IMR-90 (cell line): ENCODE measurements around the gene TCF12. TPM values are rescaled to one million over a fixed set of nuclear protein-coding genes. Genes with fewer than 3 reads are reported as not detected.

Source experiments
- ATAC-seq: fragments of 200-7000 bp; cut with Tn5 transposase; 2 replicates; pipeline ENCODE4 v1.9.1; 2020; ENCODE audit warnings: low read depth, mild to moderate bottlenecking, moderate library complexity
- BruUV-seq: library from RNA; stranded (reverse); fragments of 400-500 nt; replicated peaks from 2 replicates; lab custom pipeline; 2021; lab: Mats Ljungman, UMichigan
- CTCF ChIA-PET: fragments of 300-600 bp; formaldehyde crosslinking; extraction: SDS; loops from one replicate; lab custom pipeline; 2021; ENCODE audit warnings: antibody characterized with exemption; lab: Yijun Ruan, JAX
- POLR2A ChIA-PET: fragments of 300-600 bp; sonication (Branson Sonifier 250); formaldehyde crosslinking; loops from one replicate; lab custom pipeline; 2022; ENCODE audit warnings: antibody characterized with exemption; ENCODE audit not compliant: unreplicated experiment; lab: Charles Lee
- DNase-seq: peaks from one replicate; pipeline ENCODE4 v3.0.0; 2013
- H2AFZ ChIP-seq: replicated peaks from 2 replicates; pipeline ENCODE3; 2013; ENCODE audit warnings: low read length, mild to moderate bottlenecking; ENCODE audit not compliant: poor library complexity
- H2AK5ac ChIP-seq: 2 replicates; pipeline ENCODE4 v1.6.1; 2013; ENCODE audit warnings: low read depth, low read length, inconsistent platforms
- H2AK9ac ChIP-seq: replicated peaks from 2 replicates; pipeline ENCODE3; 2013; ENCODE audit warnings: mild to moderate bottlenecking, low read depth, low read length, moderate library complexity; ENCODE audit not compliant: poor library complexity
- H2BK120ac ChIP-seq: 2 replicates; pipeline ENCODE4 v1.6.1; 2013; ENCODE audit warnings: low read depth, low read length, inconsistent platforms
- H2BK15ac ChIP-seq: 3 replicates; pipeline ENCODE4 v1.6.1; 2013; ENCODE audit warnings: low read depth, low read length, inconsistent platforms
- H2BK20ac ChIP-seq: 2 replicates; pipeline ENCODE4 v1.6.1; 2013; ENCODE audit warnings: low read depth, mild to moderate bottlenecking, inconsistent platforms, low read length, moderate library complexity
- H2BK5ac ChIP-seq: 2 replicates; pipeline ENCODE4 v1.6.1; 2013; ENCODE audit warnings: mild to moderate bottlenecking, low read depth, low read length, inconsistent platforms; ENCODE audit not compliant: poor library complexity, severe bottlenecking
- H3K14ac ChIP-seq: replicated peaks from 2 replicates; pipeline ENCODE4 v1.6.1; 2013; ENCODE audit warnings: low read depth, low read length, inconsistent platforms
- H3K18ac ChIP-seq: 2 replicates; pipeline ENCODE4 v1.6.1; 2013; ENCODE audit warnings: low read depth, low read length, control low read depth
- H3K23ac ChIP-seq: 2 replicates; pipeline ENCODE4 v1.6.1; 2013; ENCODE audit warnings: low read depth, low read length, inconsistent platforms
- H3K27ac ChIP-seq: 2 replicates; pipeline ENCODE4 v1.5.1; 2013; ENCODE audit warnings: mild to moderate bottlenecking, control low read depth, low read length; ENCODE audit not compliant: insufficient read depth
- H3K27me3 ChIP-seq: 2 replicates; pipeline ENCODE4 v1.6.1; 2013; ENCODE audit warnings: low read length; ENCODE audit not compliant: control insufficient read depth, insufficient read depth
- H3K36me3 ChIP-seq: 2 replicates; pipeline ENCODE4 v1.6.1; 2013; ENCODE audit warnings: low read length, mixed read lengths; ENCODE audit not compliant: control insufficient read depth, insufficient read depth
- H3K4ac ChIP-seq: 2 replicates; pipeline ENCODE4 v1.6.1; 2013; ENCODE audit warnings: low read depth, low read length, inconsistent platforms
- H3K4me1 ChIP-seq: 2 replicates; pipeline ENCODE4 v1.6.1; 2013; ENCODE audit warnings: low read length, mixed read lengths; ENCODE audit not compliant: control insufficient read depth, insufficient read depth
- H3K4me2 ChIP-seq: 2 replicates; pipeline ENCODE4 v1.6.1; 2013; ENCODE audit warnings: low read depth, mild to moderate bottlenecking, control low read depth, low read length, moderate library complexity
- H3K4me3 ChIP-seq: 2 replicates; pipeline ENCODE4 v1.5.1; 2013; ENCODE audit warnings: low read depth, mild to moderate bottlenecking, control low read depth, low read length, moderate library complexity; ENCODE audit not compliant: insufficient read depth
- H3K56ac ChIP-seq: 2 replicates; pipeline ENCODE4 v1.6.1; 2013; ENCODE audit warnings: low read length, inconsistent platforms; ENCODE audit not compliant: insufficient read depth; ENCODE audit errors: extremely low read depth
- H3K79me1 ChIP-seq, 2 experiments: 2 replicates each; pipeline ENCODE4 v1.6.1; 2013; ENCODE audit warnings: low read length in 2 of 2, inconsistent platforms in 1 of 2, low read depth in 1 of 2
- H3K9ac ChIP-seq: 2 replicates; pipeline ENCODE4 v1.6.1; 2013; ENCODE audit warnings: low read depth, low read length, control low read depth
- H3K9me1 ChIP-seq: 2 replicates; pipeline ENCODE4 v1.6.1; 2013; ENCODE audit warnings: low read length, inconsistent platforms; ENCODE audit not compliant: insufficient read depth
- H3K9me3 ChIP-seq: 2 replicates; pipeline ENCODE4 v1.6.1; 2013; ENCODE audit warnings: low read length; ENCODE audit not compliant: control insufficient read depth, insufficient read depth
- H4K20me1 ChIP-seq: 2 replicates; pipeline ENCODE4 v1.6.1; 2013; ENCODE audit warnings: low read length, inconsistent platforms; ENCODE audit not compliant: insufficient read depth
- H4K5ac ChIP-seq: 2 replicates; pipeline ENCODE4 v1.6.1; 2013; ENCODE audit warnings: mild to moderate bottlenecking, low read depth, low read length, control low read depth
- H4K8ac ChIP-seq, 2 experiments: 2 replicates each; pipeline ENCODE4 v1.6.1; 2013; ENCODE audit warnings: low read depth in 2 of 2, low read length in 2 of 2, control low read depth in 1 of 2, inconsistent platforms in 1 of 2
- H4K91ac ChIP-seq: 2 replicates; pipeline ENCODE4 v1.6.1; 2013; ENCODE audit warnings: low read depth, low read length, inconsistent platforms; ENCODE audit not compliant: insufficient read depth
- BHLHE40 ChIP-seq: fragments of 150-350 bp; IDR thresholded peaks from 2 replicates; pipeline ENCODE4 v1.6.1; 2016; ENCODE audit warnings: mild to moderate bottlenecking, low read depth, low read length
- CEBPB ChIP-seq: IDR thresholded peaks from 2 replicates; pipeline ENCODE4 v1.6.1; 2012; ENCODE audit warnings: low read depth, low read length, improper control_type of control experiment
- CHD1 ChIP-seq: IDR thresholded peaks from 2 replicates; pipeline ENCODE4 v1.6.1; 2012; ENCODE audit warnings: low read depth, low read length, improper control_type of control experiment
- CTCF ChIP-seq: conservative IDR thresholded peaks from 2 replicates; pipeline ENCODE4 v1.5.1; 2012; ENCODE audit warnings: mild to moderate bottlenecking, low read depth, low read length, improper control_type of control experiment
- ELK1 ChIP-seq: fragments of 150-350 bp; IDR thresholded peaks from 2 replicates; pipeline ENCODE4 v1.6.1; 2016; ENCODE audit warnings: low read depth, mild to moderate bottlenecking, low read length, moderate library complexity, borderline replicate concordance
- FOS ChIP-seq: fragments of 150-350 bp; IDR thresholded peaks from 2 replicates; pipeline ENCODE4 v1.6.1; 2016; ENCODE audit warnings: low read depth, low read length
- MAFK ChIP-seq: IDR thresholded peaks from 2 replicates; pipeline ENCODE4 v1.6.1; 2012; ENCODE audit warnings: low read depth, low read length, improper control_type of control experiment
- MAZ ChIP-seq: IDR thresholded peaks from 2 replicates; pipeline ENCODE4 v1.6.1; 2012; ENCODE audit warnings: low read depth, mild to moderate bottlenecking, low read length, improper control_type of control experiment, moderate library complexity, borderline replicate concordance
- MXI1 ChIP-seq: IDR thresholded peaks from 2 replicates; pipeline ENCODE4 v1.6.1; 2012; ENCODE audit warnings: low read depth, mild to moderate bottlenecking, low read length, moderate library complexity, borderline replicate concordance
- NFE2L2 ChIP-seq: fragments of 150-350 bp; IDR thresholded peaks from 2 replicates; pipeline ENCODE4 v1.6.1; 2016; ENCODE audit warnings: low read depth, mild to moderate bottlenecking, low read length
- POLR2A ChIP-seq: IDR thresholded peaks from 2 replicates; pipeline ENCODE4 v1.6.1; 2012; ENCODE audit warnings: mild to moderate bottlenecking, low read depth, low read length
- RAD21 ChIP-seq: IDR thresholded peaks from 2 replicates; pipeline ENCODE4 v1.6.1; 2012; ENCODE audit warnings: low read length, improper control_type of control experiment
- RCOR1 ChIP-seq: IDR thresholded peaks from 2 replicates; pipeline ENCODE4 v1.6.1; 2012; ENCODE audit warnings: mild to moderate bottlenecking, low read length, improper control_type of control experiment; ENCODE audit not compliant: insufficient replicate concordance
- RFX5 ChIP-seq: IDR thresholded peaks from 2 replicates; pipeline ENCODE4 v1.8.0; 2012; ENCODE audit warnings: low read depth, mild to moderate bottlenecking, low read length, moderate library complexity
- SMC3 ChIP-seq: fragments of 150-350 bp; IDR thresholded peaks from 2 replicates; pipeline ENCODE4 v1.6.1; 2016; ENCODE audit warnings: low read depth, mild to moderate bottlenecking, antibody characterized with exemption, low read length, moderate library complexity
- USF2 ChIP-seq: fragments of 150-350 bp; IDR thresholded peaks from 2 replicates; pipeline ENCODE4 v1.6.1; 2017; ENCODE audit warnings: mild to moderate bottlenecking, antibody characterized with exemption, low read length, low read depth
- WGBS, 2 experiments: methylation state at CpG; one replicate each; pipeline versions ENCODE4 v1.1.5 to v1.1.7; 2013; ENCODE audit warnings: missing lambda C conversion rate in 2 of 2; ENCODE audit not compliant: insufficient read length in 1 of 2; ENCODE audit errors: extremely low coverage in 2 of 2; 5-methylcytosine and 5-hydroxymethylcytosine counted together
- dilution Hi-C: fragments of 300-500 bp; cut with HindIII; formaldehyde crosslinking; loops from one replicate; pipeline ENCODE4 v1.14.3; 2018; ENCODE audit warnings: low sequenced_read_pairs; ENCODE audit not compliant: unreplicated experiment
- in situ Hi-C: fragments of 300-500 bp; cut with MboI; formaldehyde crosslinking; loops from 3 replicates; pipeline ENCODE4 v1.14.3; 2019; ENCODE audit warnings: low sequenced_read_pairs, inconsistent platforms, mixed read lengths
- intact Hi-C: fragments of 100-400 bp; cut with micrococcal nuclease; formaldehyde crosslinking; loops from 2 replicates; pipeline ENCODE4 v1.10.0; 2022
- polyA plus RNA-seq, 3 experiments: library from polyadenylated mRNA; depleted of rRNA; stranded (reverse); fragments of >200 nt; gene quantifications; 2 replicates each; pipeline ENCODE4 v1.2.3, GENCODE V29; 2012; ENCODE audit warnings: low replicate concordance in 1 of 3
- total RNA-seq: library from RNA; depleted of rRNA; stranded (reverse); fragments of >200 nt; gene quantifications from 2 replicates; pipeline ENCODE4 v1.2.3, GENCODE V29; 2012

The TCF12 gene
- total and polyA plus RNA-seq, 2 of the 4 experiments (the other 2 are of a cell fraction) = 79.4 to 160 TPM

GRCh38 chr15:57223345-57223744 is 304.9 kb downstream of the TCF12 start:
- Histone ChIP-seq H2AK9ac (no peak overlapping the region), H2AK5ac (no peak overlapping the region), H4K5ac (no peak overlapping the region), H3K56ac (no peak overlapping the region), H3K4me3 (no peak overlapping the region), H2BK15ac (no peak overlapping the region), H4K91ac (no peak overlapping the region), H2BK20ac (no peak overlapping the region), H3K9me3 (no peaks in the 10 kb centered on the region), H3K27me3 (no peaks in the 10 kb centered on the region), H4K20me1 (no peaks in the 10 kb centered on the region), H2AFZ (no peak overlapping the region), H3K18ac (no peak overlapping the region), H2BK120ac (no peak overlapping the region), H3K79me1 (peaks cover 10 to 20% of the 10 kb centered on the region in 2 experiments; a peak in 2 of 4 replicates), H3K4me2 (no peak overlapping the region), H3K9ac (no peak overlapping the region), H2BK5ac (no peak overlapping the region), H4K8ac (no peak overlapping the region), H3K4ac (no peak overlapping the region), H3K23ac (no peak overlapping the region), H3K27ac (no peak overlapping the region), H3K4me1 (peaks cover 3% of the 10 kb centered on the region; the same call in 1 of the 2 replicates), H3K36me3 (no peaks in the 10 kb centered on the region), H3K9me1 (no peaks in the 10 kb centered on the region), H3K14ac (no peak overlapping the region)
- TF ChIP-seq CTCF (no peak), MAFK (no peak), RCOR1 (no peak), USF2 (no peak), SMC3 (no peak), POLR2A (no peak), RFX5 (no peak), MXI1 (no peak), CHD1 (no peak), CEBPB (no peak), NFE2L2 (no peak), ELK1 (no peak), RAD21 (no peak), BHLHE40 (no peak), MAZ (no peak), FOS (no peak)
- no peak for DNase-seq
- WGBS, 2 experiments = no CpG with 5 or more reads among the region's 2 CpGs
- intact Hi-C loops (loop anchor here (5.0 kb wide), 1 partner anchor 104 kb away; no protein-coding TSS in a partner anchor), dilution Hi-C loops (no loop called here), in situ Hi-C loops (no loop called here)
- no TSS peak for BruUV-seq
- no peak for ATAC-seq
- POLR2A ChIA-PET = no interaction called here
- CTCF ChIA-PET = no interaction called here
